Activated CD8-positive, alpha-beta memory T cell treated with anti-CD3 and anti-CD28 coated beads for 4 hours (primary cell): ENCODE data around the gene TANC1.

Source experiments
- DNase-seq, 2 donors: peaks; one replicate each; pipeline ENCODE4 v3.0.0-alpha.2; 2020; ENCODE audit warnings: low read depth in 2 of 2

Gene TANC1

DNA sequence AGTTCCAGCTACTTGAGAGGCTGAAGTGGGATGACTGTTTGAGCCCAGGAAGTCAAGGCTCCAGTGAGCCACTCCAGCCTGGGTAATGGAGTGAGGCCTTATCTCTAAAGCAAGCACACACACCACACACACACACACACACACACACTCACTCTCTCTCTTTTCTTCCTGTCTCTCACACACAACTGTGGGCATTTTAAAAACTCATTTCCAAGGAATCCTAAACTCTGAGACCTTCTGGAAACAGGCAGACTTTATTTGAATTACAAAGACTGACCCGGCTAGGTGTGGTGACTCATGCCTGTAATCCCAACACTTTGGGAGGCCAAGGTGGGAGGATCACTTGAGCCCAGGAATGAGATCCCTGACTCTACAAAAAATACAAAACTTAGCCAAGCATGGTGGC, 296.7 kb downstream of the TANC1 start:
- DNase-seq = no peak

DNA sequence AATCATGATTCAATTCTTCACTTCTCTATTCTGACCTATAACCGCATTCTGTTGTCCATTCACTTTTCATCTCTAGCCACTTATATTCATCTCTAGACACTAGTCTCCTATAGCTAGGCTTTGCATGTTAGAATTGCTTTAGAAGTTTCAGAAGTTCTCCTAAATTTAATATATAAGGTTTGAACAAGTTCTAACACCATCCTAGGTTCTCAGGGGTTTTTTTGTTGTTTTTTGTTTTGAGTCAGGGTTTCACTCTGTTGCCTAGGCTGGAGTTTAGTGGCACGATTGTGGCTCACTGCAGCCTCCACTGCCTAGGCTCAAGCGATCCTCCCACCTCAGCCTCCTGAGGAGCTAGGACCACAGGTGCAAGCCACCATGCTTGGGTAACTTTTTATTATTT, 298.1 kb downstream of the TANC1 start:
- DNase-seq = no peak

DNA sequence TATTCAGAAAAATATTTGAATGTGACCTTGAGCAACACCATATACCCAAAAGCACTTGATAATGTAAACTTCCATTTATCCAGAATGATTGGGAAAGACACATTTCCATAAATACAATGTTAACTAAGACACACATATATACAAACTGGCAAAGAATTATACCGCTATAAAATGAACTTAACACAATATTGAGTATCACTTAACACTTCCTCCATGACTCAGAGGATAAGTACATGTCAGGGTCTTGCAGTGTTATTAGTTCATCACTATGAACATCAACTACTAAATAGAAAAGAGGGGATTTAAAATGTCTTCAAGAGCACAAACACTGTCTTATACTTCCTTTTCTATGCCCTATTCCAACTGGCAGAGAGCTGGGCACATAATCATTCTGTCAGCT, 299.5 kb downstream of the TANC1 start:
- DNase-seq = no peak

DNA sequence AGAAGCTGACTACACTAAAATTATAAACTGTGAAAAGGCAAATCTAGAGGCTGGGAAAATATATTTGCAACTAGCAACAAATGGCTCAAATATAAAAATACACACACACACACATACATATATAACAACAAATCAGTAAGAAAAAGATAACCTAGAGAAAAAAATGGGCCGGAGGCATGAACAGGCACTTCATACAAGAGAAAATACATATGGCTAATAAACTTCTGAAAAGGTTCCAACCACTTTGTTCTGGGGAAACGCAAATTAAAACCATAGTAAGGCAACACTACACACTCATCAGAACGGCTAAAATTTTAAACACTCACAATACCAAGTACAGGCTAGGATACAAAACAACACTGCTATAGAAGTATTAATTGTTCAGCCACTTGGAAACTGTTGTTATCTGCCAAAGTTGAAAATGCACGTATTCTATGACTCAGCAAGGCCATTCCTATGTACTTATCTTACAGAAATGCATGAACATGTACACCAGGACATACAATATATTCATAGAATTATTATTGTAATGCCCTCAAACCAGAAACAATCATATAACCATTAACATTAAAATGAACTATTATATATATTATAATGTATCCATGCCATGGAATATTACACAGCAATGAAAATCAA, 302.4 kb downstream of the TANC1 start:
- no peak for DNase-seq

DNA sequence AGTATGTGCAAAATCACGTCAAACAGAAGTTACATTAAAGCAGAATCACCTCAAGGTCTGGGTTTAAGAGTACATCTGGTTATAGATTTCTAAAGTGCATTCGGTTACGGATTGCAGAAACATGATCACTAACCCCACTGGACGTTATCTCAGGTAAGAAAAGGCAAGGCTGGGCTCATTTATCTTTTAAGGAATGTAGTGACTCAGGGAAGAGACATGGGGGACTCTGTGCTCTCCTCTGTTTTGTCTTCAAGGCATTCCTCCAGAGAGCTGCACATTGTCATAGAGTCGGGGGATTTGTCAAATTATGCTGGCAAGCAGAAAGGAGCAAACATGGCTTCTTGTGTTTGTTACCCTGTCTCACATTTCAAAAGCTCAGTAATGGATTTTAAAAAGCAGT, 303.7 kb downstream of the TANC1 start:
- DNase-seq = no peak

DNA sequence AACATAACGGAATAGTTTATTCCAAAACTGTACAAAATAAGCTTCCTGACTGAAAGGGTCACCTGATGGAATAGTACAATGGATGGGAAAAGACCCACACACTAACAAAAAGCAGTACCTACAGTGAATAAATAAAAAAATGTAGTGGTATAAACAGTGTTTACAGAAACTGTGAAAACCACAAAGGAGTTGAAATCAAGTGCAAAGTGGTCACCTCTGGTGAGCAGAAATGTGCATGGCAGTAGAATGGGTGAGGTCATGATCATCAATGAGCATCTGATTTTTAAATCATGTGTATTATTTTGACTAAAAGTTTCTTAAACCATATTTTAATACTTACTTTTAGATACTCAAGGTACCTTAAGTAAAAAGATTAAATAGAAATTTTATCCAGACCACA, 306.7 kb downstream of the TANC1 start:
- DNase-seq = no peak

DNA sequence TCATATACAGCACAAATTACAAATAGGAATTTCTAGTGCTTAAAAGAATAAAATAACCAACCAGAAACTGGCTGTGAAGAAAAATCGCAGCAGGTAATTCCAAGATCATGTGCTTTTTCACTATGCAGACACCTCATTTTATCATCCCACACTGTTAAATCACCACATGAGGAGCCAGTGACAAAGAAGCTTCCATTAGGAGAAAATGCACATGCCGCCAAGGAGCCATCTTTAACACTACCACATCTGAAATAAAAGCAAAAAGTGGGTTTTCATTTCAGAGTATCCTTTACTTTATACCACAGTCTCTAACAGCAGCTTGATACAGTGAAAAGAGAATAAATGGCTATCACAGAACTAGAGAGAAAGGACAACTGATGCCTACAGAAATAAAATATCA, 311.3 kb downstream of the TANC1 start:
- DNase-seq = no peak

DNA sequence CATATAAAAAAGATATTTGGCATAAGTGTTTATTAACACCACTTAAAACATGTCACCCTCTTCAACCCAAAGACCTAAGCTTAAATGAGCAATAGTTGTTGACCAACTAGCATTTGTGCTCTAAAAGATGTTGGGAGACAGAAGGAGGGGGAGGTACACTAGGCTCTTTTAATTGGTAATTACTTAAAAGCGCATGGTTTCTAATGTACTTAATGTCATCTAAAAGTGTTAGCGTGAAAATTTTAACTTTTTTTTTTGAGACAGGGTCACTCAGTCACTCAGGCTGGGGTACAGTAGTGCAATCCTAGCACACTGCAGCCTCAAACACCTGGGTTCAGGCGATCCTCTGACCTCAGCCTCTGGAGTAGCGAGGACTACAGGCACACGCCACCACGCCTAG, 312.6 kb downstream of the TANC1 start:
- no peak for DNase-seq
